HG03432 (cell line): ENCODE data around the gene CYGB.

ENCODE experiments used
- ATAC-seq: cut with Tn5 transposase; IDR thresholded peaks from one replicate; pipeline ENCODE4 v1.9.1; 2021; ENCODE audit warnings: mild to moderate bottlenecking, moderate library complexity; ENCODE audit not compliant: unreplicated experiment

Gene CYGB

DNA sequence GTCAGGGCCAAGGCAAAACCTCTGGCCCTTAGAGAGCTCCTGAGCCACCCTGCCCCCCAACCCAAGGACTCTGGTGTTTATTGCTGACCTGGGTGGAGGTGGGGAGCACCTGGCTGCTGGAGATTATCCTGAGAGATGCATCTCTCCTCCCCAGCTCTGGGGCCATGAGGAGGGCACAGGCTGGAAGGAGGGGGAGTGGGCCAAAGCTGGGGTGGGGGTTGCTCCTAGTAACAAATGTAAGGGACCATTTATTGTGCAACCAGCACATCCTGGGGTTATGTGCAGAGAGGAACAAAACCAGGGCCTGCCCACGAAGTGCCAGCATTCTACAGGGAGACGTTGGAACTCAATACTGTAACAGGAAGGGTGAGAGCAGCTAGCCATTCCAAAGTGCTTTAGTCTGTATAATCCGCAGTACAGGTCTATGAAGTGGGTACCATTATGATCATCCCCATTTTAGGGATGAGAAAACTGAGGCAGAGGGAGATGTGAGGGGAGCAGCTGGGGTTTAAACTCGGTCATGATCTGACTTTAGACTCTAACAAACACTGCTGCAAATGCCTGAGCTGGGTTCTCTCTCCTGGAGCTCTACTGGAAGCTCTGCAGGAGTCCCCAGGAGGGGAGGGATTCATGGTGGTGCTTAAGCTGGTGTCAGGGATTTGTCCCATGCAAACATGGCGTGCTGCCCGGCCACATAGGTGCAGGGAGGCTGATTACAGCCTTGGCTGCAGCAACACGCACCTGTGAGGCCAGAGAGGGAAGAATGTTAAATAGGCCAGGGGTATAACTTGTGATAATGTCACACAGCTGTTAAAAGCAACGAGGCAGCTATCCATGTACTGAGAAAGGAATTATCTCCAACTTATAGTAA lies 34.9 kb downstream of the CYGB start:
- ATAC-seq: no peak

- ATAC-seq: no peak
These were observed 35.6 kb downstream of the CYGB start for GRCh38 chr17:76501827-76502307.

- ATAC-seq: peak; percentile 71
These were observed 36.3 kb downstream of the CYGB start, which contains the start of gene RHBDF2 for GRCh38 chr17:76501018-76501826. TSS of gene RHBDF2 (minus strand) at chr17:76501423. CDS start at chr17:76481524, 19,899 bp downstream.

- no peak for ATAC-seq
These were observed 36.8 kb downstream of the CYGB start for GRCh38 chr17:76500747-76501017.

DNA sequence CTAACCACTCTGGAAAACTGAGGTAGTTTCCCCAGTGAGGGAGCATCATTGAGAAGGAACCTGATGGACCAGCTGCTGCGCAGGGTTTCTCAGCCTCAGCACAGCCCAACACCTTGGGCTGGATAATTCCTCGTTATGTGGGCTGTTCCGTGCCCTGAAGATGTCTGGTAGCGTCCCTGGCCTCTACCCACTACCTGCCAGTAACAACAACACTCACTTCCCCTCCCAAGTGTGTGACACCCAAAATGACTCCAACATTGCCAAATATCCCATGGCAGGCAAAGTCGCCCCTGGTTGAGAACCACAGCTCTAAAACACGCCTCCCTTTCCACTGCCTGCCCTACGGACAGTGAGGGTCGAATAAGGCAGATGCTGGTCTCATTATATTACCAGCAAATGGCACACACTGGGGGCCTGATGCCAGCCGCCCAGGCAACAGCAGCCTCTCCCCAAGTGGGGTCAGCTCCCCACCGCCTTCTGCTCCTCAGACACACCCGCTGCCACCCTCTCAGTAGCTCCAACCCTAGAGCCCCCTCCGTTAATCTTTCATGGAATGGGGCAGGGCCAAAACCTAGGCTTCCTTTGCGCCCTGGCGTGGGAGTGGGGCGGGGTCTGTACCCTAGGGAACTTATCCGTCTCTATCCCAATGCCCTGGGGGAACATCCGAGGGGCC lies 37.3 kb downstream of the CYGB start:
- ATAC-seq: no peak

DNA sequence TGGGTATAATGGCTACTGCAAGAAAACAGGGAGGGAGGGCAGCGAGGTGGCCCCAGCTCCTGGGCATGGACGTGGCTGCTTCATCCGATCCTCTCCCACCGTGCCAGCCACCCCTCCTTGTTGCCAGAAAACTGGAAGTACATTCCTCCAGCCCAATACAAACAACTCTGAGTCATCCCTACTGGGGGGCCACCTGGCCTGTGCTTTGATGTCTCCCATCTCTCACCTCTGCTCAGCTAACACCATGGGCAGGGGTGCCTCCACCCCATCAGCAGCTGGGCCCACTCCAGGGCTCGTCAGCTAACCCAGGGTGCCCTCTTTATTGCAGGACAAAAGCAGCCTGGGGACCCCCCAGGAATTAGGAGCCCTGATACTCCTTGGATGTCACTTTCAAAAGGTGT lies 38.2 kb downstream of the CYGB start:
- ATAC-seq: no peak

- ATAC-seq: no peak
These were observed 38.6 kb downstream of the CYGB start for GRCh38 chr17:76498876-76499251.

- ATAC-seq: no peak
These were observed 39.3 kb downstream of the CYGB start for GRCh38 chr17:76497979-76498875.

DNA sequence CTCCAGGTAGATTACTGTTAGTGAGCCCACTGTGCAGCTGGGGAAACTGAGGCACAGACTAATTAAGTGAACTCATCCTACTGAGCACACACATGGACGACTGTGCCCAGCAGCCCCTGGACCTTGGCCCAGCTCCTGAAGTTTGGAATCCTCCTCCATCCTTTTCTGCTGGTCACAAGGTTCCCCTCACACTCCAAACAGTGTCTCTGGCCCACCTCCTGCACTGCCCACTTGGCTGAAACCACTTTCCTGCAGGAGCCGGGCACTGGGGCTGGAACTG lies 39.9 kb downstream of the CYGB start:
- no peak for ATAC-seq

GRCh38 chr17:76496464-76496863 lies 41.0 kb downstream of the CYGB start:
- no peak for ATAC-seq

GRCh38 chr17:76495663-76496400 lies 41.7 kb downstream of the CYGB start:
- no peak for ATAC-seq

GRCh38 chr17:76493505-76494167 lies 43.9 kb downstream of the CYGB start:
- peak; percentile 3 for ATAC-seq

DNA sequence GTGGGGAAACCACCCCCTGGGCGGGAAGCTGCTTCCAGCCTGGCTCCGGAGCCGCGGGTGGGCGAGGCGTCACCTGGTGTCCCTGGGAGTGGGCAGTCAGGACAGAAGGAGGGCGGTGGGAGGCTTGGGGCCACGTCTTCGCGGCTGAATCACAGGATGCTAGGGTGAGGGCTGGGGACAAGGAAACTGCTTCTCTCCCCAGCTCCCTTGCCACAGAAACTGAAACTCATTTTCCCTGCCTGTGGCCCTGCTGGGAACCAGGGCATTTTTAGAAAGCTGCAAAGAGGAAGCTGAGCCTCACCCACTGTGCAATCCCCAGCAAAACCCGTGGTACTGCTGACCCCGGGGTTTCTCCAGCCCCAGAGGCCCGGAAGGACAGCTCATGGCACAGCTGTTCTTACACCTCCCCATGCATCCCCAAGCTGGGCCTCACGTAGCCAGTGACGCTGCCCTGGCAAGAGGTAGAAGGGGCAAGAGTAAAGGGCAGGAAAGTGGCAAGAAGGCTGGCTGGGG lies 44.5 kb downstream of the CYGB start:
- ATAC-seq: peak; percentile 40

- peak; percentile 42 for ATAC-seq
These were observed 45.2 kb downstream of the CYGB start for GRCh38 chr17:76492123-76492988.

DNA sequence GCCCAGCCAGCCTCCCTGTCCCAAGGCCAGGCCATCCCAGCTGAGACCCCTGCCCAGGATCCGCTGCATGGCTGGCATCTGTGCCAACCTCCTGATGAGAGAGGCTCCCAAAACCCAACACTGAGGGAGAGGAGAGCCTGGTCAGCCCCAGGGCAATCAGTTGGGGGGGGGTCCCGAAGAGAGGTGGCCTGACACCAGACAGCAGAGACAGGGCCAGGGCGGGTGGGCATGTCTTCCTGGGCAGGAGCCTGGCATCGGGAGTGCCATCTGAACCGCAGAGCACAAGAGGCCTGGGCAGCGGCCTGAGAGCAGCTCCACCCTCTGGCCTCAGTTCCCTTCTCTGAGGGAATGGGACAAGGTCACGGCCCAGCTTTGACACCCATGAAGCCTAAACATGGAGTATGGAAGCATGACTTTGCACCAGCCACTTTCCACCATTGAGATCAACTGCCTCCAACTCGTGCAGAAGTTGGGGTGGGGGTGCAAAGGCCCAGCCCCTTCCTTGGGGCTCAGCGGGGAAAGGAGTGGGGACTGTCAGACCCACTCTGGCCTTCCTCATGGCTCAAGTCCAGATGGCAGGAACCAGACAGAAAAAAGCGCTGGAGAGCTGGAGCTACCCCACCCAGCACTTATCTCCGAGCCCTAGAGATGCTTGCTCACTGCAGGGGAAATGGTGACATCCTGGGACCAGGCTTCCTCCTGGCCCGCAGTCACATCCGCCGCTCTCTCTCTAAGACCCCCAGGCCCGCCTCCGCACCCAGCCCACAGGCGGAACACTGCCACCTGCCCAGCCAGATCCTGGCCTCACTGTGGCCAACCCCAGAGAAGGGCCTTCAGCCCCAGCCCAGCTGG lies 46.0 kb downstream of the CYGB start:
- ATAC-seq: peak; percentile 1

GRCh38 chr17:76490112-76490710 lies 47.3 kb downstream of the CYGB start:
- no peak for ATAC-seq
